GM19463 (cell line): ENCODE results near the gene ARHGAP32.
"Not testable (repeated sequence)": the region's sequence is repeated elsewhere in the genome, so short reads cannot be mapped to it uniquely, and the experiment has no call there.

Experiments
- ATAC-seq: cut with Tn5 transposase; IDR thresholded peaks from one replicate; pipeline ENCODE4 v1.9.1; 2021; ENCODE audit warnings: mild to moderate bottlenecking, moderate library complexity; ENCODE audit not compliant: unreplicated experiment

ARHGAP32 gene

GRCh38 chr11:128936606-128937251, 255.4 kb downstream of the ARHGAP32 start:
- ATAC-seq = no peak

- ATAC-seq = no peak
These were observed 257.2 kb downstream of the ARHGAP32 start for GRCh38 chr11:128934926-128935325.

GRCh38 chr11:128934351-128934750, 257.8 kb downstream of the ARHGAP32 start:
- no peak for ATAC-seq

GRCh38 chr11:128933481-128934178, 258.5 kb downstream of the ARHGAP32 start:
- no peak for ATAC-seq

GRCh38 chr11:128931668-128932067, 260.5 kb downstream of the ARHGAP32 start:
- ATAC-seq = no peak

- ATAC-seq = no peak
These were observed 261.1 kb downstream of the ARHGAP32 start for GRCh38 chr11:128931066-128931465.

GRCh38 chr11:128929991-128930390, 262.1 kb downstream of the ARHGAP32 start:
- ATAC-seq = no peak

GRCh38 chr11:128929468-128929867, 262.7 kb downstream of the ARHGAP32 start:
- no peak for ATAC-seq

- ATAC-seq = peak; percentile 97
These were observed 263.7 kb downstream of the ARHGAP32 start for GRCh38 chr11:128928400-128928799.

- no peak for ATAC-seq
These were observed 264.3 kb downstream of the ARHGAP32 start for GRCh38 chr11:128927683-128928336.

- no peak for ATAC-seq
These were observed 265.0 kb downstream of the ARHGAP32 start for GRCh38 chr11:128927108-128927461.

GRCh38 chr11:128926437-128927107, 265.6 kb downstream of the ARHGAP32 start:
- no peak for ATAC-seq

GRCh38 chr11:128926000-128926399, 266.1 kb downstream of the ARHGAP32 start:
- ATAC-seq = no peak

- no peak for ATAC-seq
These were observed 266.9 kb downstream of the ARHGAP32 start for GRCh38 chr11:128925250-128925600.

GRCh38 chr11:128924510-128925249, 267.4 kb downstream of the ARHGAP32 start:
- no peak for ATAC-seq

- no peak for ATAC-seq
These were observed 268.0 kb downstream of the ARHGAP32 start for GRCh38 chr11:128924104-128924503.

GRCh38 chr11:128921793-128922192, 270.3 kb downstream of the ARHGAP32 start:
- ATAC-seq = no peak

- no peak for ATAC-seq
These were observed 271.5 kb downstream of the ARHGAP32 start for GRCh38 chr11:128920666-128921065.

- not testable (repeated sequence) for ATAC-seq
These were observed 272.5 kb downstream of the ARHGAP32 start for GRCh38 chr11:128919635-128920034.

GRCh38 chr11:128919216-128919615, 272.9 kb downstream of the ARHGAP32 start:
- ATAC-seq = no peak

GRCh38 chr11:128917144-128917724, 274.9 kb downstream of the ARHGAP32 start:
- ATAC-seq = peak; percentile 66
